ENCODE measurements around the gene TXNDC2.

GRCh38 chr18:9849407-9850283 lies 36.1 kb upstream of the TXNDC2 start:
- no peak for TF ChIP-seq CTCF (IDR thresholded peaks at IDR 0.05; ENCODE audit: insufficient read depth, low read depth, low read length)
- no peak for TF ChIP-seq EZH2 (IDR thresholded peaks at IDR 0.05; ENCODE audit: insufficient read depth, low read length)

All from astrocyte (in vitro differentiated cells and primary cell).